ENCODE results near the gene GRM7.

The GRM7 gene

DNA sequence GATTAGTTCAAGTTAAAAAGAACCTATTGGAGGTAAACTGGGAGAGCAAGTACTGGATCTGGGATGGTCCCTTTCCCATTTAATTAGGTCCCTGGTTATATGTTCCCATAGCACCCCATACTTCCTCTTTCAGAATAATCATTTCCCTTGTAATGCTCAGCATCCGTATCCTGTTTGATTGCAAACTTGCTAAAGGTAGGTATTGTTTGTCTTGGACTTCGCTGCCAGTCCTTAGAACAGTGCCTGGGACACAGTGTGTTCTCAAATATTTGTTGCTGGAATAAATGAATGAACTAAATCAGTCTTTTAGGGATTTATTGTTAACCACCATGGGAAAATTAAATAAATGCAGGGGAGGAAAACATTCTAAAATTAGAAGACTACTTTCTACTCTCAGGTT, 299.8 kb downstream of the GRM7 start:
- no peak for DNase-seq

DNA sequence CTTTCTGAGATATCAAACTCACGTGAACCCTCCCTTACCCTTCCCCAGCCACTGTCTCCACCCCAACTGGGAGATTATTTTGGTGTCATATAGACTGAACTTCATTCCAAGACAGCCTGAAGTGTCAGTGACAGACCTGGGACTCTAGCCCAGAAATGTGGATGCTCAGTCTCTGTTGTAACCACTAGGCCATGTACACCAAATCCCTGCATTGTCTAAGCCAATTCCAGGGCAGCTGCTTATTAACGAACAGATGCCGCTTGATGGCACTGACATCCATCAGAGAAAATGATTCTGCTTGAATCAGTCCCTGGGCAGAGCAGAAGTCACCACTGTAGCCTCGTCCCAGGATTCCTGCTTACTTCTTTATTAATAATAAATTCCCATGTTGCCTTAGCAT, 305.5 kb downstream of the GRM7 start:
- no peak for DNase-seq

DNA sequence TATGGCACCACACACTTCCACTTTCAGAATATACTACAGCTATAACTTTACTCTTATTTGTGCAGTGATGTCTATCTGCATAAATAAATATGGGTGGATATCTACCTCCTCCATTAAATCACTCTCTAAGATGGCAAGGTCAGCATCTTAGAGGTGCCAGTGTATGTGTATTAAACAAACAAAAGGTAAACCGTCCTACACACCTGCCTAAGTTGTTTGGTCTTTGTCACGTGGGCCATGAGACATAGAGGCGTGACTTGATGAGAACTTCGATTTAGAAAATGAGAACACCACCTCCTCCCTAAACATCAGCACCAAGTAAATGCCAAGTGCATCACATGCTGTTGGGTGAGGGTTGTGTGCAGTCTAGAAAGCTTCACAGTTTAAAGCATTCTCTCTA, 310.6 kb downstream of the GRM7 start:
- DNase-seq, result no peak

DNA sequence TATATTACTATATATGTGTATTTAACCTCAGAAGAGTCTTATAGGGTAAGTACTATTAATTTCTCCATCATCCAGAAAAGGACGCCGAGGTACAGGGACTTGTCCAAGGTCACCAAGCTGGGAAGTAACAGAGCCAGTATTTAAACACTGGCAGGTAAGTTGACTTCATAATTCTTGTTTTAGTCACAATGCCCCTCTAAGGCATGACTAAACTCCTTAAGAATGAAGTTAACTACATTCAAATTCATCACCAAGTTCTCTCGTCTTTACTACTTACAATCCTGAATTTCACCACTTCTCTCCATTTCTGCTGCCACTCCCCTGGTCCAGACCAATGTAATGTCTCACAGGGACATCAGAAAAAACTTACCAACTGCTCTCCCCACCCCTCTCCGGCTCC, 312.1 kb downstream of the GRM7 start:
- no peak for DNase-seq

DNA sequence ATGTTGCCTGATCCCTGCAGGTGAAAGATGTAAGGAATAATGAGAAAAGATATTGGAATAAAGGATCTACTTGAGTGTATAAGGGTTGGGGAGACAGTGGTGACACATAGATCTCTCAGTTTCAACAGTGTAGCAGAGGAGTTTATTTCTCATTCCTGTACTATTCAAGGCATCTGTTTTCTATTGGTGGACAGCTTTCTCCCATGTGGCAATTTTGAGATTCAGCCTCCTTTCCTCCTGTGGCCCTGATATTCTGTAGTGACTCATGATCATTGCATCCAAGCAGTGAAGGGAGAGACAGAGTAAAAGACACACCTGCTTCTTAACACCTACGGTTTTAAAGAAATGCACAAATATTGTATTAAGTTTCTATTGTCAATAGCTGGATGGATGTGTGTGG, 327.6 kb downstream of the GRM7 start:
- no peak for DNase-seq

DNA sequence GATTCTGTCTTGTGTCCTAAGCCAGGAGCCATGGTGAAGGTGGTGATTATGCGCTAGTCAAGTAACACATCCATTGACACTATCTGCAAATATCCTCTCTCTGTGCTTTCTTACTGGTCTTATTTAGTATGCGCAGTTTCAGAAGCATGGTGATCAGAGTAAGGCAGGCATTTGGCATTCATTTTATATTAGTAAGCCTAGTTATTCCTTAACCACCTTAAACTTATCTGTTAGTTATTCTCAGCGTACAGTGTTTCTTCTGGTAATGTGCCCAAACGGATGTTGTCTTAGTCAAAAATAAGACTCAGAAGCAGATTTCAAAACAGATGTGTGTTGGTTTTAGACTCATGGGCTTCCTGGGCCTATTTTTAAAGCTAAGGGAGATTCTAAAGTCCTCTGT, 329.2 kb downstream of the GRM7 start:
- no peak for DNase-seq

DNA sequence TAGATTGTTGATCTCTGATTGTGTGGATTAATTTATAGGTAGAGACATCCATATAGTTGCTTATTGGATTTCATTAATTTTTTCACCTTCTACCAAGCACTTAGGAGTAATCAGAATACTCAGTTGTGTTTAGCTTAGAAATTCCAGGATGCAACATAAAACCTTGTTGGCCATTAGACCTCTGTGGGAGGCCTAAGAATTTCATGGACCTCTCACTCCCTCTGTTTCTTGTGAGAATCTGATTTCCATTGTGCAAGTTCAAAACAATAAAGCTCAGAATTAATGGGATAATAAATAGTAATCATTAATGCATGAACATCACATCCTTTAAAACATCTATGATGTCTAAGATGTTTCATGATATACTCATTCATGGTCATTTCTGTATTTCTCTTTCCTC, 332.4 kb downstream of the GRM7 start:
- no peak for DNase-seq

DNA sequence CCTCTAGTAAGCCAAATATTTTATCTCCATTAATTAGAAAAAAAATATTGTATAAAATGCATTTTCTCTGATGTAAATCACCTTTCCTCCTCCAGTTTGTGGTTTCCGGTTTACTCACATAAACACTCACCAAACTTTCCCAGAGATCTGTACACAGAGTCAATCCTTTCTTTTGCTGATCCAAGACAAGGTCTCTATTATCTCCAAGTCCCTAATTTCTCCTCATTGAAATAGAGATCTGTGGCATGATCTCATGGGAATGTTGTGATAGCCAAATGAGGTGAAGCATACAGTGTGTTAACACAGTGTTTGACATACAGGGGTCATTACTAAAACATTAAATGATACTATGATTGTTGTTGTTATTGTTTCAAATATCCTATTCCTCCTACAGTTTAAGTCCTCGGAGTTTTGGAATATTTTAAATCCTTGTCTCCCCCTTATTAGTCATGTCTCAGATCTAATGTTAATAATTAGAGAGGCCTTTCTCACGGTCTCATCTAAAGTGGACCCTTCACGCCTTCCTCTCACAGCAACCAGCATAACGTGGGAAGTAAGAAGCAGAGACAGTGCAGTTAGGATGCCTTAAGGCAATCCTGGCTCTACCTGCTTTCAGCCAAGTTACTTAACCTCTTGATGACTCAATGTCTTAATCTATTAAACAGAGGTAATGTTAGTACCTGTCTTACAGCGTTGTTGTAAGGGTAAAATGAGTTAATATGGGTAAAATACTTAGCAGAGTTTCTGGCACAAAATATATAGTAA, 333.3 kb downstream of the GRM7 start:
- no peak for DNase-seq

DNA sequence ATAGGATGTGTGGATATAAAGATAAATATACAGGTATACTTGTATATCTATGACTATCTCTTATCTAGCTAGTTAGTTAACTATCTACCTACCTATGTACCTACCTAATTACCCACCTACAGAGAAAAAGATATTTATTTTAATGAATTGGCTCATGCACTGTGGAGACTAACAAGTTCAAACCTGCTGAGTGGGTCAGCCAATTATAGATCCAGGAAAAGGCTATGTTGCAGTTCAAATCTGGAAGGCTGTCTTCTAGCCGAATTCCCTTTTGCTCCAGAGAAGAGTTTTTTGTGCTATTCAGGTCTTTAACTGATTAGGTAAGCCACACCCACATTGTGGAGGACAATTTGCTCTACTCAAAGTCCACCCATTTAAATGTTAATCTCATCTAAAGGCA, 335.0 kb downstream of the GRM7 start:
- DNase-seq, result no peak

DNA sequence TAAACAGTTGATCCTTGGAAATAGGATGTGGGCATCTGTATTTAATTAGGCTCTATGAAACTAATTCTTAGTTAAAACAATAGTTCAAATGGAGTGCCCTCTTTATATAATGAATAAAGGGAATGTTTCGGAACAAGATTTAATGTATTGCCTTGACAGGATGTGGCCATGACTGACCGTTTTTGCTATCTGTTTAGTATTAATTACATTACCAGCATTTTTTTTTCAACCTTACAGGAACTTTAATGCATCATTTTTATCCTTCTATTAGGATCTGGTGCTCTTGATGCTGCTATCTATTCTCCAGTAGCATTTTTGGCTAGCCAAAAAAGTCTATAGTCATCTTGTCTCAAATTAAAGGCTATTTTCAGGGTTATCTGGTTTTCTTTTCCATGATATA, 340.9 kb downstream of the GRM7 start:
- DNase-seq, result no peak

DNA sequence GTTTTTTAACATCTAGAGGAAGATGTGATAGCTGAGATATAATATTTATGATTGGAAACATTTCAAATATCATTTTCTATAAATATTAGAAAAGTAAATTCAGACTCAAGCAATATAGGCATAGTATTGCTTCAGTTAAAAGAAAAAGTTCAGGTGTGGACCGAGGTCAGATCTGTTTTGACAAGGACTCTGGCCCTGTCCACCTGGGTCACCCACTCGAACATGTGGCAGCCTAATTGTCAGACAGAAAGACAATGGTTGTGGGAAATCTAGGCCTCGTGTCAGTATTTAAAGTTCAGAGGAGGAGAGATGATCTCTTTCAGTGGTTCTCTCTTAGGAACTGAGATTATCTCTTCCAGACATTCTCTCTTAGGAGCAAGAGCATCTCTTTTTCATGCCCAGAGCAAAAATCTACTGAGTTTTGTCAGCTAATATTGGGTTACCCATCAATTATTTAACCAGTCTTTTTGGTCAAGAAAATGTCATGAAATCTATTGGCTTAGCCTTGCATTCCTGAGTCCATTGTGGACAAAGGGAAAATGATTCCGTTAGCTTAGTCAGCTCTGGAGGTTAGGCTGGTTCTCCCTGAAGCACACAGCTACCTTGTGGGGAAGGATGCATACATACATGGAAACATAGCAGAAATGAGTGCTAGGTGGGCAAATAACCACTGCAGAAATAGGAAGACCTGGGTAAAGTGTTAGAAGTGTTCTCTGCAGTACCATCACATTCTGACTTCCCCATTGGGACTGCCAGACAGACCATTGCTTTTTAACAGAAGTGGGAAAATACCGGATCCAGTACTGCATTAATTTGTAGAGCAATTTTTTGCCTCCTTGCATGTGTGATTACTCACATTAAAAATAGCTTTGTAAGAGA, 343.3 kb downstream of the GRM7 start:
- DNase-seq, result no peak

DNA sequence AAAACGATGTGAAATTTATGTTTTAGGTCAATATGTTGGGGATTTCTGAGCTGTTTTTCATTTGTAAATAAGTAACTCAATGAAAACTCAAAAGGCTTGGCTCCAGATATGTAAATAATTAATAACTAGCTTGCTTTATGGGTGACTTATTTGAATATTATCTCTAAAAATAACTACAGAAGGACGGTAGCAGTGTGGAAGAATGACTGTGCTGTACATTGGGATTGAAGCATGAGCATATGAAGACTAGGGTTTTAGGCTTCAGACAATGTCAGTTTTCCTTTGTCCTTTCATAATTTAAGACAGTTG, 343.9 kb downstream of the GRM7 start:
- DNase-seq, result no peak

DNA sequence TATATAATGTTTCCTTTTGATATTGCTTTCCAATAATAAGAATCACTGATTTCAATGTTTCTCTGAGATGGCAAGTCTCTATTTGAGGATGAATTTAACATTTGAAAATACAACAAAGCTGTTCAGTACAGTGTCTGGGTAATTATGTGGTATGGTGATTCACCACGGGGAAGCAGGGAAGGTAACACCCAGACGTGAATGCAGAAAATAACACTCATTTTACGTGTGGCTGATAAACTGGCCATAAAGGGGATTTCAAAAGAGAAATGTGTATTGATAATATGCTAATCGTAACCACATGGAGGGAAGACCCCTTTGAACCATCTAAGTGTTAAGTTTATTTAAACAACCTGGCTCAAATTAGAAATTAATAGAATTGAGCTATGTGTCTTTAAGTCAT, 344.6 kb downstream of the GRM7 start:
- DNase-seq, result no peak

DNA sequence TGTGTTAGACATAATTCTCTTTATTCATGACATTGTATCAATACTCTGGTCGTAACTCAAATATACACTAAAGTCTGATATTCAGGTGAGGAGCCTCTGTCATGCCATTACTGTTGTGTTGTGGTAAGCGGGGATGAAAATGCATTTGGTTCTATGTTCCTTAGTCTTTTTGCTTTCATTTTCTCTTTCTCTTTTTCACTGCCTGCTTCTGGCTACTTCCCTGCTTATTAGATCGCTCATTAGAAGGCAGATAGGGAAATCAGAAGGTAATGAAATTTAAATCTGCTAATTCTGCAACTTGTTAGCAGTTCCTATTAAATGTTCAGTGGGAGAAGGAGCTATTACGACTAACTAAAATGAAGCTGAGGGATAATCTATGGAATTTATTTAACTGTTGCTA, 345.0 kb downstream of the GRM7 start:
- no peak for DNase-seq

DNA sequence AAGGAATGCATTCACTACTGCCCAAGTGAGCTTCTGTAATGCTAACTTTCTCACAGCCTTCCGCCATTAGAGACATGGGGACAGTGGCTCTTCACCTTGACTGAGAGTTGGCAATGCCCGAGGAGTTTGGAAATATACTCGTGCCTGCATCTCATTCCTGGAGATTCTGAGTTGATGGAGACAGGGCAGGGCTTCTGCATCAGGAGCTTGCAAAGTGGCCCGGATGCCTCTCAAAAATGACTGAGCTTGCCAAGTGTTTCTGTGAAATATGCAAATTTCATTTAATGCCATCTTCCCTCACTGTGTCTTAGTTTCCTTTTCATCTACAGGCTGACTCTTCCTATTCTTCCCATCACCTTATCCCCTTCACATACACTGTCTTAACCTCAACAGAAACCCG, 346.2 kb downstream of the GRM7 start:
- no peak for DNase-seq

DNA sequence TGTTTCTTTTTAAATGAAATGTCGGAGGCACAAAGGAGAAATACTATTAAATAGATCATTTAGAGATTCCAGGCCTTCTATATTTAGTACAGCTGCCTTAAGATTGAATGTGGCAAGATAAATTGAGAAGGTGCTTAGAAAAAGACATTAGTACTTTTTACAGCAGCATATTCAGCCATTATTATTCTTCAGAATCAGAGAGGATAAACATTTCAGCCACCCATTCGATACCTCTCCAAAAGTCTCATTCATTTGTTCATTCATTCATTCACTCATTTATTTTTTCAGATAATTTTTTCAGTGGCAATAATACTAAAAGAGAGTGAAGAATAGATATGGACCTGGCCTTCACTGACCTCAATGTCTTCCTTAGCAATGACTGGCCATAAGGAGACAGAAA, 347.0 kb downstream of the GRM7 start:
- DNase-seq, result no peak

DNA sequence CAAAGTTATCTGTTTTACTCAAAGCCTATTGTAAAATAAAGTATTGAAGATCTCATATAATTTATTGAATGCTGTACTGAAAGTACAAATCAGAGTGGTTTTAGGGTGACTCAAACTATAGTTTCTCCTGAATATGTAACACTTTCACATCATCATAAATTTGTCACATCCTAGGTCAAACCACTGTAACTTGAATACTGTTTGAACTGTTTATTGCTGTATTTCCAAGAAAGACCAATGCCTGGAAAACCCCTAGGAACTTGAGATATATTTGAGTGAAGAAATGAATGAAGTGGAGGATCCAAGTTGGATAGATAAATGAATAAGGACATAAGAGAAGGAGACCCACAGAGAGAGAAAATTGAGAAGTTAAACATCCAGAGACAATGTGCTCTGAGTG, 348.2 kb downstream of the GRM7 start:
- DNase-seq, result no peak

DNA sequence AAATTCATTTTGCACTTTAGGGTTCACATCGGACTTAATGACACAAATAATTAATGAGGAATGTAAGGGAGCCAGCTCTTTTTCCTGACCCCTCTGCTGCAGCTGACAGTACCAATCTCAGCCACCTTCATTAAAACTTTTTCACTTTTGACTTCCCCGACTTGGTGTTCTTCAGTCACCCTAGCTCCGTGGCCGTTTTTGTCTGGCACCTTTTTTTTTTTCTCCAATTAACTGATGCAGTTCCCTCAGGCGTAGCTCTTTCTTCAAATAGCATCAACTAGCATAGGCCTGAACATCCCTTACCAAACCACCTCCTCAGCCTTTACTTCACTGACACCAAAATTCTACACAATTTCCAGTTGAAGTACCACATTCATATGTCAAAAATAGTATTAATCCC, 350.8 kb downstream of the GRM7 start:
- no peak for DNase-seq

DNA sequence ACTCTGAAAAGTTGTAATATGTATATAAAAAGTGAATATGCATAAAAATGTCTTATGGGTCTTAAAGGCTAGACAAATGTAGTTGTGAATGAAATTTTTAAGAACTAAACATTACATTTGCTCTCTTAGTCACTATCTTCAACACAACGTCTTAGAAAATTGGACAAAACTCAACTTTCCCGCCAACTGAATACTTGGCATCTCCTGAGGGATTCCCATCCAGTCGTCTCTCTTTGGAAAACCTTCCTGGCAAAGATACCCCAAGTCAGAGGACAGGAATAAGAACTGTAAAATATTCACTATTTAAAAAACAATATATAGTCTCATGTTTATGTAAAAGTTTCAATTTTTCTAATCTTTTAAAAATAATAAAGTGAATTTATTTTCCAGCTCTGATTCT, 354.8 kb downstream of the GRM7 start:
- DNase-seq, result no peak

DNA sequence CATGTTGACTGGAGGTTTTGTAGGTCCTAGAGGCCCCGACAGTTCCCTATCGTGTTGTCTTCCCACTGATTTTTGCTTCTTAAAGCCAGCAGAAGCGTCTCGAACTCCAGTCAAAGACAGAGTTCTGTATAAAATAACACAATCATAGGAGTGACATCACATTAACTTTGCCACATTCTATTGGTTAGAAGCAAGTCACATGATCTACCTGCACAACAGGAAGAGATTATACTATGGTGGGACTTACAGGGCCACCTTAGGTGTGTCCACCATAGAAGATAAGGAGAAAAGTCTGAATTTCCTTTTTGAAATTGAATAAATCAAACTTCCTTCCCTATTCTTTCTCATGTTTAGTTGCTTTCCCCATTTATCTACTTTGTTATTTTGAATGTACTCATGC, 365.5 kb downstream of the GRM7 start:
- no peak for DNase-seq

DNA sequence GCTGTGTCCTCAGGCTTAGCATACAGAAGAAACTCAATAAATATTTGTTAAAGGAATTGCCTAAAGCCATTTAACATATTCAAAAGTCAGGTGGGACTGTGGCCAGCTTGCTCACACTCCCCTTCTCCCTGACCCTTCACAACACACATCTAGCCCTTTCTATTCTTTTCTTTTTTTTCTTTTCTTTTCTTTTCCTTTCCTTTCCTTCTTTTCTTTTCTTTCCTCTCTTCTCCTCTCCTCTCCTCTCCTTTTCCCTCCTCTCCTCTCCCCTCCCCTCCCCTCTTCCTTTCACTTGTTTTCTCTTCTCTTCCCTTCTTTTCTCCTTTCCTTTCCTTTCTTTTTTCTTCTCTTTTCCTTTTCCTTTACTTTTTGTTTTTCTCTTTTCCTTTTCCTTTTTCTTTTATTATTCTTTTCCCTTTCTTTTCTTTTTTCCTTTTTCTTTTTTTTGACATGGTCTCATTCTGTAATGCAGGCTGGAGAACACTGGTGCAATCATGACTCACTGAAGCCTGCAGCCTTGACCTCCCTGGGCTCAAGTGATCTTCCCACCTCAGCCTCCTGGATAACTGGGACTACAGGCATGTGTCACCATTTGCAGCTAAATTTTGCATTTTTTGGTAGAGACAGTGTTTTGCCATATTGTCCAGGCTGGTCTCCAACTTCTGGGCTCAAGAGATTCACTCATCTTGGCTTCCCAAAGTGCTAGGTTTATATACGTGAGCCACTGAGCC, 377.8 kb downstream of the GRM7 start:
- no peak for DNase-seq

DNA sequence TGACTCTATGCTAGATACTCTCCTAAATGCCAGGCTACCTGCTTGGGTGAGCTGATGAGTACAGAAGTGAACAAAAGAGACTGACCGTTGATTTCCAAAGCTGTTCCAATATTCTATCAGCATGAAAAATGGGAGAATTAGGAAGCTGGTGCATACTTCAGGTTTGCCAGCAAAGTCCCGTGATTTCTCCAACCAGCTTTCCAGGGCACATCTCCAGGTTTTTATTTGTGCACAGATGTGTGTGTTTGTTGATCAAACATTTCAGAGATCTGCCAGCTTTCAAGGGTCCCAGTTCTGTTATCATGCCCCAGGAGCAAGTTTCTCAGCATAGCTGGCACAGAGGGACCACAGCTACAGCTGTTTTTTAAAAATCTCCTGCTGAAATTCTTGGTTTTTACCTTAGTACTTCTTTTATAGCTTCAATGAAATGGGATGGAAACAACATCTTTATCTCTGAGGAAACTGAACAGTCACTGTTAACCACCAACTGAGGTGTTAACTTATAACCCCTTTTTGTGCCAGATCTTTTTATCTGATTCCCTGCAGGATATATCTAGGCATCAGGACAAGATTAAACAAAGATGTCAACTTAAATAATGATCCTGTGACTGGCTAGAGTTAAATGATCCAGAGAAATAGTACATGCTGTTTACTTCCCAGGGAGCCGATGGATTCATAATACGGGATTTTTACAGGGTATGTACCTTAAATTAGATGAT, 380.8 kb downstream of the GRM7 start:
- DNase-seq, result no peak

DNA sequence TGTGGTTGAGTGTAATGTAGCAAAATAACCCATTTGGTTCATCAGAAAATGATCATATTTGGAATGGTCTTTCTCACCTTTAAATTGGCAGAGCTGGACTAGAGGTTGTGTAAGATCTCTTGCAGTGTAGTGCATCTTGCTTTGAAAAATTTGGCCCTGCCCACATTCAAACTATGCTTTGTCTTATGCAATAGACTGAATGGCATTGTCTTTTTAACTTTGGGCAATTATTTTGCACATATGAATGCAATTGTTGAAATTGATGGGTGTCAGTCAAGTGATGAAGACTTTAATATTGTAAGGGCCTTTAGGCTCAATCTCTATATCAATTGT, 381.4 kb downstream of the GRM7 start:
- no peak for DNase-seq
